PFSK-1 (cell line): Measurements from ENCODE around the gene PCDH15.

Experiments
- POLR2AphosphoS5 ChIP-seq: IDR thresholded peaks from 2 replicates; pipeline ENCODE4 v1.6.1; 2012; ENCODE audit warnings: low read depth, mild to moderate bottlenecking, control low read depth, low read length, moderate library complexity
- SIN3A ChIP-seq: IDR thresholded peaks from 2 replicates; pipeline ENCODE4 v1.6.1; 2012; ENCODE audit warnings: mild to moderate bottlenecking, low read length, moderate library complexity, borderline replicate concordance; ENCODE audit not compliant: insufficient read depth
- TAF1 ChIP-seq: IDR thresholded peaks from 2 replicates; pipeline ENCODE4 v1.6.1; 2012; ENCODE audit warnings: low read length, control low read depth, borderline replicate concordance; ENCODE audit not compliant: insufficient read depth
- TF ChIP-seq, protein P1 (sequence below), 2 experiments: IDR thresholded peaks; 2 replicates each; pipeline versions ENCODE4 v1.6.1 to v1.8.0; 2011 to 2012; ENCODE audit warnings: low read depth in 2 of 2, low read length in 2 of 2, control low read depth in 1 of 2, inconsistent platforms in 1 of 2, mild to moderate bottlenecking in 1 of 2, moderate library complexity in 1 of 2; ENCODE audit not compliant: insufficient read depth in 1 of 2

DNA sequence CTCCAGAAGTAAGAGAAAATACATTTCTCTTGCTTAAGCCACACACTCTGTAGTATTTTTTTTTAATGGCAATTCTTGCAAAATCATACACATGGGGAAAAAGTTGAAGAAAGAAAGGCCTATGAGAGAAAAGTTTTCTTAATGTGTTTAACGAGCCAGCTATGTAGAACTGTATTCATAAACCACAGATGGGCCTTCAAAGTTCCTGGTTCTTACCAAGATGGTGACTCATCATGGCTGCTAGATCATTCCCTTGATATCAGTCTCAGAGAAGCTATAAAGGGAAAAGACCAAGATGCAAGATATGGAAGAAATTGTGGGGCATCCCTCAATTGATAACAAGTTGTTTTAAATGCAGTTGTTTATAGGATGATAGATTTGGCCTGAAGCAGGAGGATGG, 1035.7 kb downstream of the PCDH15 start:
- TF ChIP-seq SIN3A (no peak), TAF1 (no peak), POLR2AphosphoS5 (no peak)
- TF ChIP-seq, protein P1, sequence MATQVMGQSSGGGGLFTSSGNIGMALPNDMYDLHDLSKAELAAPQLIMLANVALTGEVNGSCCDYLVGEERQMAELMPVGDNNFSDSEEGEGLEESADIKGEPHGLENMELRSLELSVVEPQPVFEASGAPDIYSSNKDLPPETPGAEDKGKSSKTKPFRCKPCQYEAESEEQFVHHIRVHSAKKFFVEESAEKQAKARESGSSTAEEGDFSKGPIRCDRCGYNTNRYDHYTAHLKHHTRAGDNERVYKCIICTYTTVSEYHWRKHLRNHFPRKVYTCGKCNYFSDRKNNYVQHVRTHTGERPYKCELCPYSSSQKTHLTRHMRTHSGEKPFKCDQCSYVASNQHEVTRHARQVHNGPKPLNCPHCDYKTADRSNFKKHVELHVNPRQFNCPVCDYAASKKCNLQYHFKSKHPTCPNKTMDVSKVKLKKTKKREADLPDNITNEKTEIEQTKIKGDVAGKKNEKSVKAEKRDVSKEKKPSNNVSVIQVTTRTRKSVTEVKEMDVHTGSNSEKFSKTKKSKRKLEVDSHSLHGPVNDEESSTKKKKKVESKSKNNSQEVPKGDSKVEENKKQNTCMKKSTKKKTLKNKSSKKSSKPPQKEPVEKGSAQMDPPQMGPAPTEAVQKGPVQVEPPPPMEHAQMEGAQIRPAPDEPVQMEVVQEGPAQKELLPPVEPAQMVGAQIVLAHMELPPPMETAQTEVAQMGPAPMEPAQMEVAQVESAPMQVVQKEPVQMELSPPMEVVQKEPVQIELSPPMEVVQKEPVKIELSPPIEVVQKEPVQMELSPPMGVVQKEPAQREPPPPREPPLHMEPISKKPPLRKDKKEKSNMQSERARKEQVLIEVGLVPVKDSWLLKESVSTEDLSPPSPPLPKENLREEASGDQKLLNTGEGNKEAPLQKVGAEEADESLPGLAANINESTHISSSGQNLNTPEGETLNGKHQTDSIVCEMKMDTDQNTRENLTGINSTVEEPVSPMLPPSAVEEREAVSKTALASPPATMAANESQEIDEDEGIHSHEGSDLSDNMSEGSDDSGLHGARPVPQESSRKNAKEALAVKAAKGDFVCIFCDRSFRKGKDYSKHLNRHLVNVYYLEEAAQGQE (IDR thresholded peaks at IDR 0.05; ENCODE audit: insufficient read depth in 1 of 2, low read depth in 2 of 2, low read length in 2 of 2): no peak
